ENCODE measurements around the gene BNIP5.

The BNIP5 gene

DNA sequence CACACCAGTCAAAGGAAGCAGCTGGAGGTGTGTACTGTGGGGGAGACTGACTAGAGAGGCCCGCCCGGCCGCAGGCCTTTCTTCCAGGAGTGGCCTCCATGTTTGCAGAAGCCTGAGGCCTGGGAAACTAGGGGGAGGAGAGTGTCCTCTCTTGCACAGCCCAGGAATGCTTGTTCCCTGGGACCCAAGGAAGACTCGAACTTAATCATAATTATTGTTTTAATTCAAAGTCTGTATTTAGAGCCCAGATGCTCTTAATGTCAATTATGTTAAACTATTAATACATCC, 23.1 kb downstream of the BNIP5 start:
- Histone ChIP-seq H3K4me3 (ENCODE audit: low read length) (no peak overlapping the region), H3K4me2 (ENCODE audit: low read length) (peak overlapping the region; percentile 70), H3K9me3 (ENCODE audit: insufficient read depth, low read length) (no peaks in the 10 kb centered on the region), H2AFZ (ENCODE audit: low read depth, low read length) (0 out of 2 replicates have a peak overlapping the region, but pooled peaks have one; percentile 9), H3K27ac (ENCODE audit: low read length) (no peak overlapping the region), H3K79me2 (ENCODE audit: low read length) (no peaks in the 10 kb centered on the region), H4K20me1 (ENCODE audit: insufficient read depth, low read length) (no peaks in the 10 kb centered on the region), H3K4me1 (ENCODE audit: low read length) (peaks cover 16% of the 10 kb centered on the region), H3K9ac (ENCODE audit: low read length) (no peak overlapping the region), H3K27me3 (ENCODE audit: low read depth, low read length) (peaks cover 47% of the 10 kb centered on the region), H3K36me3 (replicated peaks; ENCODE audit: low read depth, low read length) (no peaks in the 10 kb centered on the region)
- no peak for TF ChIP-seq EZH2phosphoT487 (IDR thresholded peaks at IDR 0.05; ENCODE audit: low read depth)
- TF ChIP-seq, protein P1, sequence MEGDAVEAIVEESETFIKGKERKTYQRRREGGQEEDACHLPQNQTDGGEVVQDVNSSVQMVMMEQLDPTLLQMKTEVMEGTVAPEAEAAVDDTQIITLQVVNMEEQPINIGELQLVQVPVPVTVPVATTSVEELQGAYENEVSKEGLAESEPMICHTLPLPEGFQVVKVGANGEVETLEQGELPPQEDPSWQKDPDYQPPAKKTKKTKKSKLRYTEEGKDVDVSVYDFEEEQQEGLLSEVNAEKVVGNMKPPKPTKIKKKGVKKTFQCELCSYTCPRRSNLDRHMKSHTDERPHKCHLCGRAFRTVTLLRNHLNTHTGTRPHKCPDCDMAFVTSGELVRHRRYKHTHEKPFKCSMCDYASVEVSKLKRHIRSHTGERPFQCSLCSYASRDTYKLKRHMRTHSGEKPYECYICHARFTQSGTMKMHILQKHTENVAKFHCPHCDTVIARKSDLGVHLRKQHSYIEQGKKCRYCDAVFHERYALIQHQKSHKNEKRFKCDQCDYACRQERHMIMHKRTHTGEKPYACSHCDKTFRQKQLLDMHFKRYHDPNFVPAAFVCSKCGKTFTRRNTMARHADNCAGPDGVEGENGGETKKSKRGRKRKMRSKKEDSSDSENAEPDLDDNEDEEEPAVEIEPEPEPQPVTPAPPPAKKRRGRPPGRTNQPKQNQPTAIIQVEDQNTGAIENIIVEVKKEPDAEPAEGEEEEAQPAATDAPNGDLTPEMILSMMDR (IDR thresholded peaks at IDR 0.05; ENCODE audit: low read depth, low read length): no peak

DNA sequence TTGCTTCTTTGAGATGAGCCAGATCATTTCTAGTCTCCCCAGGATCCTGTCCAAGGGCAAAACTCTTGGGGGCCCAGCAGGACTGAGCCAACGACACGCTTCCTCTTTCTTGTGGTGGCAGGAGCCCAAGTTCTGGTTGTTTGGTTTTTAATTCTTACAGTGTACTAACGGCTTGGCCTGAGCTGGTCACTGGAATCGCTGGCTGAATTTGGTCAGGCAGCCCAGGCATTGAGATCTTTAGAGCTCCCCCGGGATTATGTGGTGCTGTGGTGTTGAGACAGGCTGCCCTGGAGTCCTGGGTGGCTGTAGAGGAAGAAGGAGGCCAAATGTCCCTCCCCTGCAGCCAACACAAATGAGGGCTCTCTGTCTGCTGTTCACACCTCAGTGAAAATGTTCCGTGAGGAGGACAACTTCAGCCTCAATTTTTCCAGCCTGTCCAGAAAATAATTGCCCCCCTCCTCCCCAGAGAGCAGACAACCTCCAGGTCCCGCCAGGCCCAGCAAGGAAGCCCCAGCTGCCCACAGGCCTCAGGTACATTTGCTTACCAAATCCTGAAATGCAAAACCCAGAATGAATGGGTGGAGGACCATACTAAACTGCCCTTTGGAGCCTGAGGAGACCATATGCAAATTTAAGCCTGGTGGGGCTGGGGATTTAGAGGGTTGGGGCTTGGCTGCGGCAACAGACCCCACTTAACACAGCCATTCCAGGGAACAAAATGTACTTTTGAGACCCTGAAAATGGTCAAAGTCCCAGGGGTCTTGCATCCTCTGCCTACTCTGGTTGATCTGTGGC, 23.6 kb downstream of the BNIP5 start:
- H3K4me2 ChIP-seq (ENCODE audit: low read length): peak overlapping the region; percentile 70
- no peak overlapping the region for H3K27ac ChIP-seq (ENCODE audit: low read length)
- H2AFZ ChIP-seq (ENCODE audit: low read depth, low read length): peak overlapping the region; percentile 9
- H3K4me3 ChIP-seq (ENCODE audit: low read length): peak overlapping the region; percentile 47
- peaks cover 16% of the 10 kb centered on the region for H3K4me1 ChIP-seq (ENCODE audit: low read length)
- no peaks in the 10 kb centered on the region for H3K9me3 ChIP-seq (ENCODE audit: insufficient read depth, low read length)
- no peaks in the 10 kb centered on the region for H3K79me2 ChIP-seq (ENCODE audit: low read length)
- peak overlapping the region; percentile 18; the same call in 1 of the 2 replicates for H3K9ac ChIP-seq (ENCODE audit: low read length)
- peaks cover 46% of the 10 kb centered on the region for H3K27me3 ChIP-seq (ENCODE audit: low read depth, low read length)
- H3K36me3 ChIP-seq (replicated peaks; ENCODE audit: low read depth, low read length): no peaks in the 10 kb centered on the region
- H4K20me1 ChIP-seq (ENCODE audit: insufficient read depth, low read length): no peaks in the 10 kb centered on the region
- TF ChIP-seq, protein P1 (IDR thresholded peaks at IDR 0.05; ENCODE audit: low read depth, low read length): no peak
- no peak for TF ChIP-seq EZH2phosphoT487 (IDR thresholded peaks at IDR 0.05; ENCODE audit: low read depth)

DNA sequence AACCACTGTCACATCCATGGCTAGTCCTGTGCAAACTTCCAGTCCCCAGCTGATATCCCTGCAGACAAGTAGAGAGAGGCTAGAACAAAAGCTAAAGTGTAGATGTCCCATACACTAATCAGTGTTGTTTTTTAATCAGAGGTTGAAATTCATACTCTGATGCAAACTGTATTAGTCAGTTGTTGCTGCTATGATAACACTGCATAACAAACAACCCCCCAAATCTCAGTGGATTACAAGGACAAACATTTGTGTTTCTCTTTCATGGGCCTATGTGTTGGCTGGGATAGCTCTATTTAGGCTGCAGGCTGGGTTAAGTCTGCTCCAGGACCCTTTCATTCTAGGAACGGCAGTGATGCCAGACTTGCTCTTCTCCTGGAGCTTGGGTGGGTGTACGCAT, 26.8 kb downstream of the BNIP5 start:
- Histone ChIP-seq H3K9ac (ENCODE audit: low read length) (no peak overlapping the region), H3K36me3 (replicated peaks; ENCODE audit: low read depth, low read length) (no peaks in the 10 kb centered on the region), H2AFZ (ENCODE audit: low read depth, low read length) (no peak overlapping the region), H3K4me3 (ENCODE audit: low read length) (no peak overlapping the region), H3K4me2 (ENCODE audit: low read length) (no peak overlapping the region), H3K9me3 (ENCODE audit: insufficient read depth, low read length) (no peaks in the 10 kb centered on the region), H3K4me1 (ENCODE audit: low read length) (peaks cover 16% of the 10 kb centered on the region), H3K79me2 (ENCODE audit: low read length) (no peaks in the 10 kb centered on the region), H3K27ac (ENCODE audit: low read length) (no peak overlapping the region), H4K20me1 (ENCODE audit: insufficient read depth, low read length) (no peaks in the 10 kb centered on the region), H3K27me3 (ENCODE audit: low read depth, low read length) (peaks cover 23% of the 10 kb centered on the region)
- no peak for TF ChIP-seq EZH2phosphoT487 (IDR thresholded peaks at IDR 0.05; ENCODE audit: low read depth)
- TF ChIP-seq, protein P1 (IDR thresholded peaks at IDR 0.05; ENCODE audit: low read depth, low read length): no peak

DNA sequence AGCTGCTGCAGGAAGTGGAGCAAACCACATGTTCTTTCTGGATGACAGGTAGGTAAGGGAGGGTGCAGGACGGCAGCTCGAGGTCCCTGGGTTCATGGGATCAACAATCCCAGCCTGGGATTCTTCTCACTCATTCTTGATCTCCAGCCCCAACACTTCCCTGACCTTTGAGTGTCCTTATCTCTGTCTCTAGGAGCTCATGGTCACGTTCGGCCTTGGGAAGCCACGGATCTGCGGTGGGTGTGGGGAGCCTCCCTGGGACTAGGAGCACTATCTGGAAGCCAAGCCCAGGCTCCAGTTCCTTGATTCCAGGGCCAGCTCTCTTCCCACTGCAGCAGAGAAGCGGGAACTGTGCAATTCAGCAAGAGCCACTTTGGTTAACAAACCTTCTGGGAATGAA, 27.5 kb downstream of the BNIP5 start:
- Histone ChIP-seq H3K4me3 (ENCODE audit: low read length) (no peak overlapping the region), H2AFZ (ENCODE audit: low read depth, low read length) (no peak overlapping the region), H3K27ac (ENCODE audit: low read length) (no peak overlapping the region), H3K36me3 (replicated peaks; ENCODE audit: low read depth, low read length) (no peaks in the 10 kb centered on the region), H3K4me2 (ENCODE audit: low read length) (no peak overlapping the region), H3K27me3 (ENCODE audit: low read depth, low read length) (peaks cover 23% of the 10 kb centered on the region), H3K9ac (ENCODE audit: low read length) (no peak overlapping the region), H3K79me2 (ENCODE audit: low read length) (no peaks in the 10 kb centered on the region), H3K9me3 (ENCODE audit: insufficient read depth, low read length) (no peaks in the 10 kb centered on the region), H4K20me1 (ENCODE audit: insufficient read depth, low read length) (no peaks in the 10 kb centered on the region), H3K4me1 (ENCODE audit: low read length) (peaks cover 16% of the 10 kb centered on the region)
- no peak for TF ChIP-seq EZH2phosphoT487 (IDR thresholded peaks at IDR 0.05; ENCODE audit: low read depth)
- TF ChIP-seq, protein P1 (IDR thresholded peaks at IDR 0.05; ENCODE audit: low read depth, low read length): no peak
